Lower lobe of right lung (tissue), 2 donors: Measurements from ENCODE around the gene TMEM169. TPM values are rescaled to one million over a fixed set of nuclear protein-coding genes. Genes with fewer than 3 reads are reported as not detected.
"Not testable (repeated sequence)": the region's sequence is repeated elsewhere in the genome, so short reads cannot be mapped to it uniquely, and the experiment has no call there.

ENCODE experiments used
- ATAC-seq, 2 donors: fragments of 200-7000 bp; cut with Tn5 transposase; one replicate each; pipeline ENCODE4 v1.9.1; 2020 to 2022; ENCODE audit warnings: mild to moderate bottlenecking in 2 of 2, moderate library complexity in 2 of 2
- DNase-seq: peaks from one replicate; pipeline ENCODE4 v3.0.0-alpha.2; 2020
- H3K27ac ChIP-seq: fragments of 200-600 bp; one replicate; pipeline ENCODE4 v1.8.0; 2022
- H3K27me3 ChIP-seq: fragments of 200-600 bp; one replicate; pipeline ENCODE4 v1.8.0; 2022; ENCODE audit warnings: low read depth
- H3K36me3 ChIP-seq: fragments of 200-600 bp; one replicate; pipeline ENCODE4 v1.8.0; 2022; ENCODE audit warnings: mild to moderate bottlenecking
- H3K4me1 ChIP-seq: fragments of 200-600 bp; one replicate; pipeline ENCODE4 v1.8.0; 2022
- H3K4me3 ChIP-seq: fragments of 200-600 bp; one replicate; pipeline ENCODE4 v1.8.0; 2022; ENCODE audit warnings: mild to moderate bottlenecking
- H3K9me3 ChIP-seq: fragments of 200-600 bp; one replicate; pipeline ENCODE4 v1.8.0; 2022
- CTCF ChIP-seq: fragments of 200-600 bp; IDR thresholded peaks from one replicate; pipeline ENCODE4 v1.8.0; 2022; ENCODE audit warnings: antibody characterized with exemption, mild to moderate bottlenecking
- intact Hi-C: fragments of 100-400 bp; cut with DNase I; formaldehyde crosslinking; loops from one replicate; pipeline ENCODE4 v1.11.0; 2022
- total RNA-seq: library from RNA; stranded (reverse); fragmentation: NEBNext Ultra II Directional; extraction: Animal tissue kit (Norgen Biotek cat#: 25700); gene quantifications from one replicate; pipeline ENCODE4 v1.2.1, GENCODE V29; 2021
- donor health status: DM: no; HTN: yes; CAD: no; lungs with severe emphysema.

TMEM169 gene
- total RNA-seq, 1 donor from 2014 or later: 1.2 TPM

GRCh38 chr2:216132585-216132984, 50.9 kb downstream of the TMEM169 start:
- no peak for ATAC-seq

DNA sequence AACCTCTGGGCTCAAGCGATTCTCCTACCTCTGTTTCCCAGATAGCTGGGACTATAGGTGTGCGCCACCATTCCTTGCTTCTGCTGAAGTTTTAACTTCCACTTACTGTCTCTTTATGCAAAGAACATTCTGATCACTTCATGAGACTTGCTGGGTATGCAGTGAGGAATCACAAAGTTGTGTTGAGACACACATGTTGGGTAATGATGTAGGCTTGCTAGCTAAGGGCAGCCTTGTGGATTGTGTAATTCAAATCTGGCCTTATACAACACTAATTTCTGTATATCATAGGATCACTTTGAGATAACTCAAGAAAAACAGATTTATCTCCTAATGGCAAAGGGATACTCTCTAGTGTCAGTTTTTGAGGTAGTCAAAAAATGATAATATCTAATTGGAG, 51.7 kb downstream of the TMEM169 start:
- no peaks in the 10 kb centered on the region for H3K27me3 ChIP-seq
- no peak for DNase-seq
- no peaks in the 10 kb centered on the region for H3K9me3 ChIP-seq
- H3K27ac ChIP-seq: no peak overlapping the region
- TF ChIP-seq CTCF: no peak
- H3K4me1 ChIP-seq: peaks cover 3% of the 10 kb centered on the region
- peak; percentile 13 to 36 for ATAC-seq
- peaks cover 97% of the 10 kb centered on the region for H3K36me3 ChIP-seq
- H3K4me3 ChIP-seq: no peak overlapping the region
- intact Hi-C loops: no loop called here

More at GRCh38 chr2:216132585-216132984, 50.9 kb downstream of the TMEM169 start:
- TF ChIP-seq CTCF: no peak
- H3K4me1 ChIP-seq: peaks cover 3% of the 10 kb centered on the region
- no peak overlapping the region for H3K27ac ChIP-seq
- no peak for DNase-seq
- H3K4me3 ChIP-seq: no peak overlapping the region
- H3K9me3 ChIP-seq: no peaks in the 10 kb centered on the region
- peaks cover 97% of the 10 kb centered on the region for H3K36me3 ChIP-seq
- intact Hi-C loops: no loop called here
- H3K27me3 ChIP-seq: no peaks in the 10 kb centered on the region

- peaks cover 98% of the 10 kb centered on the region for H3K36me3 ChIP-seq
- H3K27ac ChIP-seq: no peak overlapping the region
- no peaks in the 10 kb centered on the region for H3K27me3 ChIP-seq
- intact Hi-C loops: no loop called here
- H3K4me3 ChIP-seq: no peak overlapping the region
- peaks cover 3% of the 10 kb centered on the region for H3K4me1 ChIP-seq
- ATAC-seq (no peak), DNase-seq (no peak)
- H3K9me3 ChIP-seq: no peaks in the 10 kb centered on the region
- TF ChIP-seq CTCF: no peak
Measured at GRCh38 chr2:216134958-216135541, 53.3 kb downstream of the TMEM169 start.

DNA sequence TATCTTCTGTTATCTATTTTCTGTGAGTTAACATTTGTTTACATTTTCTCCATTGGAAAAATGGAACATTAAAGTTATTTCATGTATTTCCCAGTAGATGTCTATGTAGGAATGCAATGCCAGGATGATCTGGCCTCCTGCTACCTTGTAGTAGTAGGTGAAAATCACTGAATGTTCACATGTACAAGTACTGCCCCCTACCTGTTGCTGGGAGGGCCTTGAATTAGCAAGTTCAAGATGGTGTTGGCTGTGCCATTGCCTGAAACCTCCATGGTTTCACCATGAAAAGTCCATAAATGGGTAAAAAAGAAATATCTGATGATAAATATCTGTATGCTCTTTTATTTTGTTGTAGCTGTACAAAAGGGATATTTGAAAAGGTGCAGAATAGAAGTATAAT, 58.2 kb downstream of the TMEM169 start:
- Histone ChIP-seq H3K36me3 (peaks cover 100% of the 10 kb centered on the region), H3K9me3 (no peaks in the 10 kb centered on the region), H3K27me3 (no peaks in the 10 kb centered on the region), H3K27ac (no peak overlapping the region), H3K4me3 (no peak overlapping the region), H3K4me1 (no peaks in the 10 kb centered on the region)
- TF ChIP-seq CTCF: peak; percentile 44
- ATAC-seq (peak; percentile 55 to 62), DNase-seq (no peak)
- intact Hi-C loops: no loop called here

- ATAC-seq, H3K4me3 ChIP-seq, H3K27me3 ChIP-seq, DNase-seq, H3K27ac ChIP-seq, intact Hi-C loops, H3K4me1 ChIP-seq, H3K9me3 ChIP-seq: not testable (repeated sequence)
- peaks cover 100% of the 10 kb centered on the region for H3K36me3 ChIP-seq
Measured at GRCh38 chr2:216141516-216141915, 59.8 kb downstream of the TMEM169 start.

DNA sequence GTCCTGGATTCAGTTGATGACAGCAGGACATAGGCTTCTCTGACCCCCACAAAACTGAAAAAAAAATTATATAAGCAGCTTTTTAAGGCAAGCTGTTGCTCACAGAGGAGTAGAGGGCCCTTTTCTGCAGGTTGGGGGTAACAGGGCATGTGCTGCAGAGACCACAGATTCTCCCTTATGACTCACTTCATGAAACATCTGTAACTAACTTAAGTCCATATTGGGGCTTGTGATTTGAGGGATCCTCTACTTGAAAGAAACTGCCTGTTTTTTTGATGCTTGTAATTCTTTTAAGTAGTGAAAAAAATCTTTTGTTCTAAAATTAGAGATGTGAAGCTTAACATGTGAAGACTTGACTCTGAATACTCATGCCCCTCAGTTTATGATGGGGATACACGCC, 60.8 kb downstream of the TMEM169 start:
- DNase-seq: no peak
- H3K4me1 ChIP-seq: no peaks in the 10 kb centered on the region
- no peak overlapping the region for H3K27ac ChIP-seq
- TF ChIP-seq CTCF: no peak
- H3K27me3 ChIP-seq: no peaks in the 10 kb centered on the region
- H3K36me3 ChIP-seq: peaks cover 100% of the 10 kb centered on the region
- H3K4me3 ChIP-seq: no peak overlapping the region
- intact Hi-C loops: no loop called here
- H3K9me3 ChIP-seq: no peaks in the 10 kb centered on the region
- ATAC-seq: no peak
